ENCODE results near the gene INSC.

Gene INSC

GRCh38 chr11:15194671-15195415 lies 80.1 kb downstream of the INSC start (continued):
- no peak for TF ChIP-seq POU6F1 (CRISPR knock-in tag; IDR thresholded peaks at IDR 0.05; ENCODE audit: borderline replicate concordance, low read depth)

GRCh38 chr11:15195454-15196200 lies 80.9 kb downstream of the INSC start:
- no peak for ATAC-seq

GRCh38 chr11:15196704-15197103 lies 82.0 kb downstream of the INSC start:
- TF ChIP-seq TOX (CRISPR knock-in tag; IDR thresholded peaks at IDR 0.05; ENCODE audit: borderline replicate concordance) (no peak), ESRRG (CRISPR knock-in tag; IDR thresholded peaks at IDR 0.05) (no peak), RARB (CRISPR knock-in tag; IDR thresholded peaks at IDR 0.05) (no peak), TCF4 (CRISPR knock-in tag; IDR thresholded peaks at IDR 0.05; ENCODE audit: borderline replicate concordance) (no peak), CSDC2 (CRISPR knock-in tag; IDR thresholded peaks at IDR 0.05) (no peak), PPARA (CRISPR knock-in tag; IDR thresholded peaks at IDR 0.05; ENCODE audit: borderline replicate concordance) (no peak), BACH2 (CRISPR knock-in tag; IDR thresholded peaks at IDR 0.05; ENCODE audit: borderline replicate concordance) (no peak), ZC3H10 (CRISPR knock-in tag; IDR thresholded peaks at IDR 0.05) (no peak), ZNF8 (CRISPR knock-in tag; IDR thresholded peaks at IDR 0.05) (no peak), PATZ1 (CRISPR knock-in tag; IDR thresholded peaks at IDR 0.05; ENCODE audit: borderline replicate concordance) (no peak), ZFP30 (CRISPR knock-in tag; IDR thresholded peaks at IDR 0.05) (no peak), CREB5 (CRISPR knock-in tag; IDR thresholded peaks at IDR 0.05; ENCODE audit: low read depth) (no peak), ARNTL (CRISPR knock-in tag; IDR thresholded peaks at IDR 0.05; ENCODE audit: borderline replicate concordance, low read depth) (no peak)
- ATAC-seq: no peak

More at GRCh38 chr11:15195454-15196200, 80.9 kb downstream of the INSC start:
- no peak for TF ChIP-seq GLIS3 (CRISPR knock-in tag; IDR thresholded peaks at IDR 0.05)
- no peak for TF ChIP-seq POU6F1 (CRISPR knock-in tag; IDR thresholded peaks at IDR 0.05; ENCODE audit: borderline replicate concordance, low read depth)
- TF ChIP-seq RARB (CRISPR knock-in tag; IDR thresholded peaks at IDR 0.05): no peak
- no peak for TF ChIP-seq ZC3H10 (CRISPR knock-in tag; IDR thresholded peaks at IDR 0.05)
- TF ChIP-seq TCF4 (CRISPR knock-in tag; IDR thresholded peaks at IDR 0.05; ENCODE audit: borderline replicate concordance): no peak

- no peak for ATAC-seq
- TF ChIP-seq ZNF8 (CRISPR knock-in tag; IDR thresholded peaks at IDR 0.05) (no peak), ISL1 (CRISPR knock-in tag; IDR thresholded peaks at IDR 0.05) (no peak), GLIS3 (CRISPR knock-in tag; IDR thresholded peaks at IDR 0.05) (no peak), ZFP30 (CRISPR knock-in tag; IDR thresholded peaks at IDR 0.05) (no peak), CSDC2 (CRISPR knock-in tag; IDR thresholded peaks at IDR 0.05) (no peak), RARB (CRISPR knock-in tag; IDR thresholded peaks at IDR 0.05) (no peak), OSR1 (CRISPR knock-in tag; IDR thresholded peaks at IDR 0.05) (no peak), TOX (CRISPR knock-in tag; IDR thresholded peaks at IDR 0.05; ENCODE audit: borderline replicate concordance) (no peak), ESRRG (CRISPR knock-in tag; IDR thresholded peaks at IDR 0.05) (no peak)
These were observed 83.0 kb downstream of the INSC start for GRCh38 chr11:15197696-15198095.

- TF ChIP-seq TSHZ2 (CRISPR knock-in tag; IDR thresholded peaks at IDR 0.05): no peak
- no peak for TF ChIP-seq SNAI2 (CRISPR knock-in tag; IDR thresholded peaks at IDR 0.05)
- no peak for ATAC-seq
These were observed 83.6 kb downstream of the INSC start for GRCh38 chr11:15198284-15198683.
